K562 (cell line): ENCODE measurements around the gene TMSB4X. TPM values are rescaled to one million over a fixed set of nuclear protein-coding genes. Genes with fewer than 3 reads are reported as not detected.

ENCODE experiments used
- ARID3B ChIP-seq: fragments of 250-450 bp; sonication (Bioruptor Pico); IDR thresholded peaks from 2 replicates; pipeline ENCODE4 v1.4.0; 2020; ENCODE audit warnings: borderline replicate concordance
- ELF1 ChIP-seq: fragments of 200-800 bp; sonication (Bioruptor generic); IDR thresholded peaks from 2 replicates; pipeline ENCODE4 v1.6.1; 2016; ENCODE audit warnings: missing genetic modification characterization, missing compliant biosample characterization
- GATA2 ChIP-seq: sonication (generic); formaldehyde crosslinking; IDR thresholded peaks from 2 replicates; pipeline ENCODE4 v1.4.0; 2020; ENCODE audit warnings: mild to moderate bottlenecking, missing genetic modification reagents
- HES1 ChIP-seq: fragments of 450-650 bp; IDR thresholded peaks from 2 replicates; pipeline ENCODE4 v1.6.1; 2016; ENCODE audit warnings: low read depth, mild to moderate bottlenecking, moderate library complexity
- HIVEP1 ChIP-seq: fragments of 250-450 bp; sonication (Bioruptor Pico); IDR thresholded peaks from 2 replicates; pipeline ENCODE4 v1.4.0; 2020; ENCODE audit warnings: mild to moderate bottlenecking
- MLLT1 ChIP-seq, 2 experiments: fragments of 450-650 bp; IDR thresholded peaks; 2 replicates each; pipeline ENCODE4 v1.6.1; 2016
- NKRF ChIP-seq: fragments of 450-650 bp; IDR thresholded peaks from 2 replicates; pipeline ENCODE4 v1.6.1; 2016; ENCODE audit warnings: borderline replicate concordance
- PBX2 ChIP-seq, 2 experiments: IDR thresholded peaks in 1 of 2; conservative IDR thresholded peaks in 1 of 2; 2 replicates each; pipeline ENCODE4 v1.6.1; 2016; ENCODE audit warnings: low read depth in 2 of 2, mild to moderate bottlenecking in 1 of 2, missing compliant biosample characterization in 1 of 2, missing genetic modification characterization in 1 of 2, moderate library complexity in 1 of 2
- PTRF ChIP-seq: fragments of 450-650 bp; IDR thresholded peaks from 2 replicates; pipeline ENCODE4 v1.6.1; 2016; ENCODE audit warnings: mild to moderate bottlenecking, missing genetic modification characterization, missing compliant biosample characterization
- ZNF143 ChIP-seq: sonication (generic); formaldehyde crosslinking; IDR thresholded peaks from 2 replicates; pipeline ENCODE4 v1.9.0; 2022; ENCODE audit warnings: mild to moderate bottlenecking, missing genetic modification reagents
- ZNF197 ChIP-seq: fragments of 200-800 bp; sonication (Bioruptor generic); IDR thresholded peaks from 2 replicates; pipeline ENCODE4 v1.6.1; 2016; ENCODE audit warnings: low read depth, missing genetic modification characterization, missing compliant biosample characterization
- ZNF518B ChIP-seq: fragments of 250-450 bp; sonication (Bioruptor Pico); IDR thresholded peaks from 2 replicates; pipeline ENCODE4 v1.5.0; 2021; ENCODE audit warnings: mild to moderate bottlenecking, moderate library complexity
- ZNF57 ChIP-seq: fragments of 450-650 bp; formaldehyde crosslinking; IDR thresholded peaks from 2 replicates; pipeline ENCODE4 v1.4.0; 2020; ENCODE audit warnings: mild to moderate bottlenecking, moderate library complexity
- polyA plus RNA-seq, 8 experiments: library from polyadenylated mRNA; depleted of rRNA in 4 of 8; stranded (reverse) in 5 of 8; unstranded in 3 of 8; fragments of >200 nt; fragmentation: Nextera tagmentation in 2 of 8; fragmentation: Illumina TruSeq in 1 of 8; extraction: Ambion mirVana in 2 of 8; extraction: Trizol in 1 of 8; gene quantifications; 2 replicates each; pipeline versions ENCODE4 v1.2.1 to v1.2.3, GENCODE V29; 2011 to 2014; ENCODE audit warnings: inconsistent platforms in 1 of 8, missing spikeins in 1 of 8
- total RNA-seq, 7 experiments: library from RNA; depleted of rRNA in 6 of 7; stranded (reverse); fragments of >200 nt in 6 of 7; fragmentation: Illumina TruSeq in 2 of 7; extraction: Trizol in 2 of 7; gene quantifications; 2 replicates each; pipeline versions ENCODE4 v1.2.1 to v1.2.3, GENCODE V29; 2011 to 2021; ENCODE audit warnings: low replicate concordance in 1 of 7

TMSB4X gene
- total and polyA plus RNA-seq, 9 of the 15 experiments (the other 6 are each of a cell fraction or from before 2014, with no cell fraction given) = 1,035 to 2,035 (median 1,529) TPM

GRCh38 chrX:12949927-12950656 is 24.8 kb upstream of the TMSB4X start (continued):
- TF ChIP-seq ARID3B = no peak
- TF ChIP-seq NKRF = no peak
- no peak for TF ChIP-seq PBX2 (CRISPR knock-in tag; IDR thresholded peaks at IDR 0.05; ENCODE audit: low read depth)
- TF ChIP-seq PBX2 (tag; conservative IDR thresholded peaks at IDR 0.05; ENCODE audit: low read depth) = peak; percentile 23; the same call in 1 of the 2 replicates
- no peak for TF ChIP-seq ZNF143 (CRISPR knock-in tag)
- TF ChIP-seq GATA2 (CRISPR knock-in tag) = peak; percentile 71
- no peak for TF ChIP-seq PTRF
- TF ChIP-seq ZNF57 (CRISPR knock-in tag) = no peak
- 0 out of 2 replicates have a peak, but pooled peaks have one; percentile 55 for TF ChIP-seq HIVEP1 (CRISPR knock-in tag)
- TF ChIP-seq HES1 = no peak
- TF ChIP-seq MLLT1 (IDR thresholded peaks at IDR 0.05) = no peak
- TF ChIP-seq ELF1 = no peak
- peak; percentile 82 for TF ChIP-seq ZNF197 (CRISPR knock-in tag)
- TF ChIP-seq ZNF518B (CRISPR knock-in tag) = no peak
